ENCODE data around the gene PDE11A.

PDE11A gene

DNA sequence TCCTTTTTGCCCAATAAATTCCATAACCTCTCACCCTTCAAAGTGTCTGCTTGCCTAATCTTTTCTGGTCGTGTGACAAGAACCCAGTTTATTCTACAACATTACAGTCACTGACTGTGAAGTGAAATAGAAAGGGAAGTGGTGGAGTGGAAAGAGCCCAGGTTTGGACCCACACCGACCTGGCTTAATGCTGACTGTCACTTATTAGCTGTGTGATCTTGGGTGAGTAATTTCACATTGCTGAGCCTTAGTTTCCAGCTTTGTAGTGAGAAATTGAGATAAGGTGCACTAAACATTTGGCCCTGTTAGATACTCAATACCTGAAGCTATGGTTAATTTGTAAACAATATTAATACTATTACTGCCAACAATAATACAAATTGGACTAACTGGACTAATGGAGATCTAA lies 388.9 kb downstream of the PDE11A start:
- no peak for DNase-seq

DNA sequence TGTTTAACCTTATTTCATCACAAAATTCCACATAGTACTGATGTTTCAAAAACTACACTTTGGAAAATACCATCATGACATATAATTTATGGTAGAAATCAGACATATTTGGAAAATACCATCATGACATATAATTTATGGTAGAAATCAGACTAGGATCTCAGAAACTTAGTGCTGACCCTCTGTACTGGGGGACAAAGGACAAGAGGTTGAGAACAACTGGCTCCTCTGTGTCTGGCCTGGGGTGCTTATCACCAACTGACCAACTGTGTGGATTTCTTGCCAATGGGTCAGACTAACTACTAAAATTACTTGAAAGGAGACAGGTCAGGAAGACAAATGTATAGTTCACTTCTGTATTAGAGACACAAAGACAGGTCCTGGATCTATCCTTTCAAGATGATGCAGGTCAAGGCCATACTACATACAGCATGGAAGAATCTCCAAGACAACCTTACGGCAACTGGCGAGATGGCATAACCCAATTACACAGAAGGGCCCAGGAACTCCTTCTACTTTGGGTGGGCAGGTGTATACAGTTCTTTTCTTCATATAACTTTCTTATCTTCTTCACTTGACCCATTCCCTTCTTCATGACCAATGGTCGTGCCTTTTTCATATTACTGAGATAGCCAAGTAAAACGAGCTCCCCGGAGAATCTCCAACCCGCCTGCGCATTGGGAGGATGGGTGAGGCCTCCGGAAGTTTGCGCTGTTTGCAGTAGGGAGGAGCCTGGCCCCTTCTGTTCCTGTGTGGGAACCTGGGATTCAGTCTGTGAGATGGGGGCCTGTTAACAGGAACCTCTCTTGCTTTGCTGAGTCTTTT lies 389.5 kb downstream of the PDE11A start:
- DNase-seq, result no peak

DNA sequence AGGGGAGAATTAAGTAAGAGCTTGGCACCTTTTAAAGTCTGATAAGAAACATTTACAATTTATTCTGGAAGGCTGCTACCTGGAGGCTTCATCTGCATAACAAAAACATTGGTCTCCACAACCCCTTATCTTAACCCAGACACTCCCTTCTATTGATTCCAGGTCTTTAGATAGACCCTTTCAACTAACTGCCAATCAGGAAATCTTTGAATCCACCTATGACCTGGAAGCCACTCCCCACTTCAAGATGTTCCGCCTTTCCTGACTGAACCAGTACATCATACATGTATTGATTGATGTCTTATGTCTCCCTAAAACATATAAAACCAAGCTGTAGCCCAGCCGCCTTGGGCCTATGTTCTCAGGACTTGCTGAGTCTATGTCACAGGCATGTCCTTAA lies 390.6 kb downstream of the PDE11A start:
- no peak for DNase-seq

DNA sequence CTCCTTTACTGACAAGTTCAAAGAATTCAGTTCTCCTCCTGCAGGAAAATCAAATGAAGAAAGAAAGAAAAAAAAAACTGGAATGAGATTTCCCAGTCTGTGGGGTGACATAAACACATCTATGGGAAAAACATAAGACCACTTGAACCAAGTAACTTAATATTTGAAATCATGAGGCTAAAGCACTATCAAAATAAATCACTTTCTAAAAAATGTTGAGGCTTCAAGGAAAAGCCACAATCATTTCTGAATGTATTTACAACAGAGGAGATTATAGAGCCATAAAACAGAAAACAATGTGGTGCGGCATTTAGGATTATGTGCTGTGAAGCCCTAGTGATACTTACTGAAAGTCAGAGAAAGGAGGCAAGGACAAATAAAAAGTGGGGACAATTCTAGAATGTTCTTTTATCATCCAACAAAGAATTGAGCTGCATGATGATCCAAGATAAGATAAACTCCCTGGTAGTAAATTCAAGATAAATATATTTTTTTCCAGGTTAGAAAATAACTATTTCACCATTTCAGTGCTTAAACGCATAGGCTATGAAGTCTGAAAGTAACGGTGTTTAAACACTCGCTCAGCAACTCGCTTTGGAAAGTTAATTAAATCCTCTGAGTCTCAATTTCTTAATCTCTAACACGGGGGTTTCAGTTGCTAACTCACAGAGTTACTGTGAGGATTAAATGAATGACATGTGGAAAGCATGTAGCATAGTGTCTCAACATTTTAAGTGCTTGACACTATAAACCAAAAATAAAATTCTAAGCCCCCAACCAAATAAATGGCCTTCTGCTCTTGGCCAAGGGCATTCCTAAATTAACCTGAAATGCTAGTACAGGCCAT lies 391.5 kb downstream of the PDE11A start:
- DNase-seq, result no peak

DNA sequence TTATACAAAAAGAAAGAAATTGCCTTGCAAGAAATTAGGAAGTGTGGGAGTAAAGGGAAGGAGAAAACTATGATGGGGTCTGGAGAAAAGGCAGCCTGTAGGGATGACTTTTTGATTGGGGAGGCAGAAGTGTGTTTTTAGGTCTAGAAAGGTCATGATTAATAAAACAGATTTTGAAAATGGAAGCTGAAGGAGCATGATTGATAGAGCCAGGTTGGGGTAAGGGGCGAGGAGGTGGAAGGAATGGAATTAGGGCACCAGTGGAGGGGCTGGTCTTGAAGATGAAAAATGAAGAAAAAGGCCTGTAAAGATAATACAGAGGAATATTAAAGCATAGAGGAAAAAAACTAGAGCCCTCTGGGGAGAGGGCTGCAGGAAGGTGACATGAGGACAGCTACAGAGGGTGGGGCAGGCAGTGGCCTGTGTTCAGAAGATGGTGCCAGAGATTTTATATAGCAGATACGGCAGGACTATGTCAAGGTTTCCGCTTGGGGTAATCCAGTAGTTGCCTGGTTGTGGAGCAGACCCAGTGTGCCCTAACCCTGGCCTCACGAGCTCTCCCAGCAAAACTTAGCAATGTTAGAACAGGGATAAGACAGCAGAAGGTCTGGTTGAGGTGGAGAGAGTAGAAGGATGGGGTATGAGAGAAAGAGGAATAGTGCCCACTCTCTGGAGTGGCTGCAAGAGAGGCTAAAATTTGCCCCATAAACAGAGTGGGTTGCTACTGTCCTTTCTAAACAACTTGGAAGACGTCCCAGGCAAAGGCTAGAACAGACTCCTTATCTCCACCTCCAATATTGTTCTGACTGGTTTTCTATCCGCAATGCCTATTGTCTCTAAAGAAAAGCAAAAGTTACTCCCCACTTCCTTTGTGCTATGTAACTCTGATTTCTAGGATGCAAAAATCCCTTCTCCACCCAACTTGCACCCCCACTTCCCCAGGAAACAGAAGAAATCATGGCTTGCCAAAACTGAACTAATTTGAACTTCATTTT lies 392.7 kb downstream of the PDE11A start:
- DNase-seq, result no peak

DNA sequence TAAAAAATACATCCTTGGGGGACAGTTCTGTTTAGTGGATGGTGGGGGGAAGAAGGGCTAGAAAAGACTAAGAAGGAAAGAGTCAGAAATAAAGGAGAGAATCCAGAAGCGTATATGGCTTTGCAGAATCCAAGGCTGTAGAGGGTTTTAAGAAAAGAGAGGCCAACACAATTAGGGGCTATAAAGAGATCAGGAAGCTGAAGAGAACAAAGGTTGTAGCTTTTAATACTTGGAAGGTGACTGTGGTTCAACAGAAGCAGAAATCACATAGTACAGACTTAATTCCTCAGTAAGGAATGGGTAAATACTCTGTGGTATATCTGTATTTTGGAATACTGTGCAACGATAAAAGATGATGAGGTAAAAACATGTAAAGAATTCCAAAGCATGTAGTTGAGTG lies 393.6 kb downstream of the PDE11A start:
- DNase-seq, result no peak

DNA sequence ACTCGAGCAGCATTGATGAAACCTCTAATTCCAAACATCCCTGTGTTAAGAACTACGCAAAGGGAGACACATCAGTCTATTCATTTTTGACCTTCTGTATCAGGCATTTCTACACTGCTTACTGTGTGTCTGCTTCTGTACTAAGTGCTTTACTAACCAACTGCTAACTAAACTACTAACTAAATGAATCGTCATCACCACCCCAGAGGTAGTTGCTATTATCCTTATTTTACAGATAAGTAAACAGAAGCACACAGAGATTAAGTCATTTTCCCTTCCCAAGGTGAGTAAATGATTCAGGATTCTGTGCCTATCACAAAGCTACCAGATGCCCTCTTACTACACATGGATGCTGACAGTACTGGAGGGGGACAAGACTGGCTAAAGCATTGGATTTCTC lies 395.9 kb downstream of the PDE11A start:
- DNase-seq, result no peak

DNA sequence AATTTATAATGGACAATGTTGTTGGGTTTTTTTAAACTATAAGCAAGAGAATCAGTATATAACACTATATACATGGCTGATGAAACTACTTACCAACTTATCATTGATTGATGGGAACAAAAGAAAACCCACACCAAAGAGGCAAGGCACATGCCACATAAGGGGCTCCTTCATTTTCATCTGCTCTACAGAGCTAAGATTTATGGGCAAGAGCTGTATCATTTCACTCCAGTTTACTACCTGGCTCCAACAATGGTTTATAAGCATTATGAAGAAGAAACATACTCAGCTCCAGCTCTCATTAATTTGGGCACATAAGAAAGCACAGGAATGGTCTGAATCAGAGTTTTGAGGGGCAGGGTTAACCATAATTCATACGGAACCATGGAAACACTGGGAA lies 396.8 kb downstream of the PDE11A start:
- no peak for DNase-seq

DNA sequence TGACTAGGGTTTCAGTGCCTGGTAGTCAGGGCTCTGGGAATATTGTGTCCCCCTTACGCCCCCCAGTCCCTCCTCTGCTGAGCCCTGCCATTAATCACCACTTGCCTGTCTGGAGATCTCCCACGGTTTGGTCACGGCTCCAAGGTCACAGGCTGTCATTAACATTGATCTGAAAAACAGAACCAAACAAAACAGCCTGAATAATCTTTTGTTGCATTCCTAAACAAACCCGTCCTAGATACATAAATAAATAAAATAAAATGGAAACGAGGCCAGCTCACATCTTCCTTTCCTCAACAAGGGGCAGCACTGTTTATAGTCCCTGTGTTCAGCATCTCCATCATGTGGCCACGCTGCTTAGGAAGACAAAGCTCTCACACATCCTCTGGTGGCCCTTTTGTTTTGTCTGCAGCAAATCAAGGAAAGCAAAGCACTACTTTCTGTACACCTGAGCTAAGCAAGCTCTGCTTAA lies 397.2 kb downstream of the PDE11A start:
- DNase-seq, result no peak

DNA sequence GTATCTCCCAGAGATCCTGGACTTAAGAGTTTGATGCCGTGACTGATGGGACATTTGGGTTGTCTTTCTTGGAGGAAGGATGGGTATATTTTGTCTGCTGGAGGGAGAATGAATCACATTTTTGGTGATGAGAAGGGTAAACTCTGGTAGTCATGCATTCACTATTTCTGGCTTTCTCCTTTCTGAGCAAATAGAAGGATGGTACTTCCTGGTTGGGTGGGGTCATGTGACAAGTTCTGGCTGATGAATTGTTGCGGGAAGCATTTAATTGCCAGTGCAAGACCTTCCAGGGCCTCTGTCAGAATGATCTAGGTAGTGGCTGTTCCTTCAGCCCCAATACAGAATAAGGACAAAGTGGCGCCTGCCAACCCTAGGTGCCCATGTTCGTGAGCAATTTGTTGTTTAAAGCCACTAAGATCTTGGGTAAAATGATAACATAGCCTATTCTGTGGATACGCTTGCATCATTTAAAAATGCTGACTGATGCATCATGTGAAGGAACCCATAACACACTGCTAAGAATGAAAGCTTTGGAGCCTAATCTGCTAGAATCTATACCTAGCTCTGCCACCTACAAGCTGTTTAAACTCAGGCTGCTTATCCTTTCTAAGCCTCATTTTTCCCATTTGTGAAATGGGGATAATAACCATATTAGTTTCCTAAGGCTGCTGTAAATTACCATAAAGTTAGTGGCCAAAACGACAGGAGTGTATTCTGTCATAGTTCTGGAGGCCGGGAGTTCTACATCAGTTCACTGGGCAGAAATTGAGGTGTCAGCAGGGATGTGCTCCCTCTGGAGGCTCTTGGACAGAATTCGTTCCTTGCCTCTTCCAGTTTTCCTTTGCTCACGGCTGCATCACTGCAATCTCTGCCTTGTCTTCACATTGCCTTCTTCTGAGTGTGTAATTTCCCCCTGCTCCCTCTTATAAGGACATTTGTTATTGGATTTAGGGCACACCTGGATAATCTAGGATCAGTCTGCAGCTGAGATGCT lies 398.7 kb downstream of the PDE11A start:
- DNase-seq, result no peak

DNA sequence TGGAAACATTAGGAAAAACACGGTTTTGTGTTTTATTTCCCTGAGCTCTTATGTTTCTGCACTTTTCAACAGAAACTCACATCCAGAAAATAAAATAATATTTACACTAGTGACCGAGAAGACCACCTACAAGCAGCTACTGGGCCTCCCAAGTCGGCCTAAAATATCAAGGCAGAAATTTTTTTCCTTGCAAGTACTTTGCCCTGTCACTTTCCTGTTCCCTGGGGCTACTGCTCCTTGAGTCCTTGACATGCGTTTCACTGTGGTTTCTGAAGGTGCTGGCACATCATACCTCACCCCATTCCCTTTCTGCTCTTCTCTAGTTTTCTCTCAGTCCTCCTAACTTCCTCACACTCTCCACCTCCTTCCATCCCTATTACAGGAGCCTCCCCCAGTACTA lies 400.9 kb downstream of the PDE11A start:
- no peak for DNase-seq

DNA sequence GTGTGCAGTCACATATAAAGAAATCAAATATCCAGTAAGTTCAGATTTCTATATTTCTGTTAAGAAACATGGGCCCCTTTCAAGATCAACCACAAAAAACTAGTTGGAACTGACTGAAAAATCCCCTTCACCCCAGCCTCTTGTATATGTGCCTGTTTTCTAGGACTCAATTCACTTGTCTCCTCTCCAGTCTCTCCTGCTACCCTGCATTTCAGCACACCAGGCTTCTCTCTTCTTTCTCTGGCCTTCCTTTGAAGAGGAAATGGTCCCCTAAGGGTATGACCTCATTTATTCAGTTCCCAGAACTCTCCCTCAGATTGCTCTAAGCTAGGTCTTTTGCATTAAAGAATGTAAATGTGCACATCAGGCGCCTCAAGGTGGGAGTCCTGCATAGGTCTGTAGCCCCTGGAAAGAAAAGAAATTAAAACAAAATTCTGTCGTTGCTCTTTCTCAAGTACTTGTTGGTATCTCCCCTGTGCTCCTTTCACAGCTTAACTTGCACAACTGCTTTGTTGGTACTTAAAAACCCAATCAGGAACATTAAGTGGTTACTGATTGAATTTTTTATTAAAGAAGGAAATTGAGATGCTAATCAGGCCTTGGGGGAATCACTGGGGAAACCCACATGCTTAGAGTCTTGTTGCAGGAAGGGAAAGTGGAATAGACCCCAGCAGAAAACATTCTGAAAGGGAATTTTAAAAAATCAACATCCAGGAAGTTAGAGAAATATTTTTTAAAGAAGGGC lies 401.6 kb downstream of the PDE11A start:
- no peak for DNase-seq

DNA sequence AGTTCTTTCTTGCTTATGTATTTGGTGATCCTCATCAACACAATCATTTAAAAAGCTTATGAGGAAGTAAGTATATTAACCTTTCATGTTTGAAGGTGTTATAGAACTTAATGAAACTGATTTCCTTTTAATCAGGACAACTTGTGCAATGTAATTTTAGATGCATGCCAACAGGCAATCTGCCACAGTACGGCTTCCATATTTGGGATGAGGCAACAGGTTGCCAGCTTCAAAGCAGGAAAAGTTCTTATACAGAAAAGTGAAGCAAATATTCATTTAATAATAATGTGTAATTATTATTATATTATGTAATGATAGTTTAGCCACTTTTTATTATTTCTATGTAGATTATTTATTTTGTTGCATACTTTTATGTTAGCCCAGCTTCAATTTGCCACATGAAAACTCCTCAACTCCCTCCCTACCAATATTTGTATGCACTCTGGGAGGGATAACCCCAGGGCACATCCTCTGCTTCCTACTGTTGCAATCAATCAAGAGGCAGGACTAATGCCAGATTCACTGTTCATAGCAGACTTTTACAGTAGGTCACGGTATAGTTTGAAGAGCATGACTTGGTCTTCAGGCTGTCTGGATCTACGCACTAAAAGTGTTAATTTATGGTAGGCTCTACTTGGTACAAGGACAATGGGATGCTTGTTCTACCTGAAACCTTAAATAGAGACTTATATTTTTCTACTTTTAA lies 402.8 kb downstream of the PDE11A start:
- no peak for DNase-seq

DNA sequence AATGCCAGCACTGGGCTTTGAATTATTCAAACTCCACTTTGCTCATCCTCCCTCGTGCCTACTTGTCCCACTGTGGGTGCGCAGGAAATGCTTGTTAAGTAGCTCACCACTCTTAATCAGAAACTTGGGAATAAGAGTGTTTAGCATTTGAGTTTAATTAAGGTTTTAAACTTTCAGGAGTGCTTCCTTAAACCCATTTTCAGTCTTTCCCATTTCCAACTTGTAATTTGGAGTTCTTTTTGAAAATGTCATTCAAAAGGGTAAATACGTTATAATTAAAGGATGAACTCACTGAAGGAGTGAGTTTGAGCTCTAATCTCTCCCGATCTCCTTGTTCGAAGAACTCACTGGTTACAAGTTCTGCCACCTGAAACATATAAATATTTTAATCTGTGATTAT lies 403.4 kb downstream of the PDE11A start:
- DNase-seq, result no peak

DNA sequence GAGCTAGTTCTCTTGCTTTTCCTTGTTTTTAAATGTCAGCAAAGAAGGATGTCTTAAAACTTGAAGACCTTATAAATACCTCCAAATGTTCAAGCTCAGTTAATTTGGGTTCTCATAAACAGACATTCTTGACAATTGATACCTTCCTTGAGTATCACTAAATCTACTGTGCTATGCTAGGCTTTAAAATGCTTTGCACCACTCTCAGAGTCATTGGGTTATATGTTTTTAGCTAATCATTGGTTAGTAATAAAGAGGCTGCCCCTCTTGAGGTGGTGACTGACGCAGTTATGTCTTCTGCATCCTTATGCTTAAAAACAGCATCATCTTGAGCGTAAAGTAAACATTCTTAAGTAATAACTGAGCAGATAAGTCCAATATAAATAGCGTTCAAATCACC lies 404.0 kb downstream of the PDE11A start:
- no peak for DNase-seq

DNA sequence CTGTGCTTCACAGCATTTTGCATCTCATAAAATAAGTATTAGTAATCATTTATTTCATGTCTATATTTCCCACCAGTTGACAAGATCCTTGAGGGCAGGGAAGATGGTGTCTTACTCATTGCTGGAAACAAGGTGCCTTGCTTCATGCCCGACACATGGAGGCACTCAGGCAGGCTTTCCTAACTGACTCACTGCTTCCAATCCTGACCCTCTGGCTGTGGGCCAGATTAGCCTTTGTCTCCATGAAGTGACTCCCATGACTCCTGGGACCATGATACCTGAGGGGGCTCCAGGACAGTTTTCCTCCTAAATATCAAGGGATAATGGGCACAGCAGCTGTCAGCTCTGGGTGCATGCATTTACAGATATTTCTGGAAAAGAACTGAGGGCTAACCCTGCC lies 405.0 kb downstream of the PDE11A start:
- DNase-seq, result no peak

DNA sequence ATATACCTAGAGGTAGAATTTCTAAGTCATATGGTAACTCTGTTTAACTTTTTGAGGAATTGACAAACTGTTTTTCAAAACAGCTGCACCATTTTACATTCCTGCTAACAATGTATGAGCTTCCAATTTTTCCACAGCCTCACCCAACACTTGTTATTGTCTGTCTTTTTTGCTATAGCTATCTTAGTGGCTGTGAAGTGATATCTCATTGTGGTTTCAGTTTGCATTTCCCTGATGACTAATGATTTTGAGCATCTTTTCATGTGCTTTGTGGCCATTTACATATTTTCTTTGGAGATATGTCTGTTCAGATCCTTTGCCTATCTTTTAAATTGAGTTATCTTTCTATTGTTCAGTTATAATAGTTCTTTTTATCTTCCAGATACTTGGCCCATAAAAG lies 406.2 kb downstream of the PDE11A start:
- DNase-seq, result no peak

DNA sequence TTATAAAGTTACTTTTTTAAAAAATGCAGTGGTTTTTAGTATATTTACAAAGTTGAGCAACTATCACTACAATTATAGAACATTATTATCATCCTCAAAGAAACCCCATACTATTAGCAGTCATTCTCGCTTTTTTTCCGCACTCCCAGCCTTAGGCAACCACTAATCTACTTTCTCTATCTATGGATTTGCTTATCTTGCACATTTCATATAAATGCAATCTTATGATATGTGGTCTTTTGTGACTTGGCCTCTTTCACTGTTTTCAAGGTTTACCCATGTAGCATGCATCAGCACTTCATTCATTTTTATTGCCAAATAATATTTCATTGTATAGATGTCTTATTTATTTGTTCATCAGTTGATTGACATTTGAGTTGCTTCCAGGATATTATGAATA lies 406.6 kb downstream of the PDE11A start:
- DNase-seq, result no peak

DNA sequence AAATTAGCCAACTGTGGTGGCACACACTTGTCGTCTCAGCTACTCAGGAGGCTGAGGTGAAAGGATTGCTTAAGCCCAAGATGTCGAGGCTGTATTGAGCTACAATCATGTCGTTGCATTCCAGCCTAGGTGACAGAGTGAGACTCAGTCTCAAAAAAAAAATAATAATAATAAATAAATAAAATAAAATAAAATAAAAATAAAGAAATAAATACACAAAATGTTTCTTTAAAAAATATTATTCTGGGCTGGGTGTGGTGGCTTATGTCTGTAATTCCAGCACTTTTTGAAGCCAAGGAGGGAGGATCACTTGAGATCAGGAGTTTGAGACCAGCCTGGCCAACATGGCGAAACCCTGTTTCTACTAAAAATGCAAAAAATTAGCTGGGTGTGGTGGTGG lies 407.2 kb downstream of the PDE11A start:
- DNase-seq, result no peak

DNA sequence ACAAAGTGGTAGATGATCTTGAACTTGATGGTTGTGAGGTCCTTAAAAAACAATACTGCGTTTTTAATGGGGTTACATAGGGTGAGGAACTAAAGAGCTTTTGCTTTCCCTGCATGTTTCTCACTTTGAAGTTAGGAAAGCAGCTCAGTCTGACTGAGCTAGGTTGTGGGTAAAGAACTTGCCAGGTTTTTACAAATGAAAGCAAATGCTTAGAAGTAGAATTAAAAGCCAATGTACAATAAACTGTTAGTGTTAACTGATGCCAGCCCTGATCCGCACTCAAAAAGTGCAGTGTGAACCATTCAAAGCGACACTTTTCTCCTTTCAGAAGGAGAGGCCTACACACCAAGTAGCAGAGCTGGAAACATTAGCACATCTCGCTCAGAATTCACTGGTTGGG lies 409.7 kb downstream of the PDE11A start:
- DNase-seq, result no peak

Data from NCI-H1417 treated with DMSO at 0.1 percent for 48 hours (cell line).